ENCODE measurements around the gene GABBR2. TPM values are rescaled to one million over a fixed set of nuclear protein-coding genes. Genes with fewer than 3 reads are reported as not detected.

GABBR2 gene
- total and polyA plus RNA-seq, 5 experiments from 2014 or later = not detected

GRCh38 chr9:98254228-98255060 lies 454.3 kb downstream of the GABBR2 start:
- Mint-ChIP-seq H3K4me3 (peak overlapping the region; percentile 93 to 98 (median 96)), H3K27me3 (no peaks in the 10 kb centered on the region), H3K27ac (peak overlapping the region in 9 of 10 donors; percentile 57 to 98 (median 96)), H3K9me3 (no peaks in the 10 kb centered on the region), H3K4me1 (peaks cover 26 to 48% (median 41%) of the 10 kb centered on the region in 4 donors), H3K36me3 (peaks cover 0 to 9% (median 0%) of the 10 kb centered on the region in 3 donors)
- peak in 1 of 10 donors; percentile 4 for DNase-seq
- no peak for ATAC-seq
- POLR2A ChIA-PET = interaction anchor here (0.5 to 3.6 kb wide), 11 partner anchors 8 to 333 kb away, joined by 6 to 71 read pairs (median 20); partner anchors contain the start of genes CORO2A, NANS and TRMO

- peaks cover 0 to 13% (median 3%) of the 10 kb centered on the region in 3 donors for H3K36me3 Mint-ChIP-seq
- POLR2A ChIA-PET = no interaction called here
These were observed 455.2 kb downstream of the GABBR2 start for GRCh38 chr9:98253565-98253964.

GRCh38 chr9:98251551-98251950 lies 457.2 kb downstream of the GABBR2 start:
- H3K4me1 Mint-ChIP-seq = peaks cover 23 to 53% (median 48%) of the 10 kb centered on the region in 4 donors
- POLR2A ChIA-PET = interaction anchor here (0.7 kb wide), 1 partner anchor 194 kb away, joined by 3 read pairs; no protein-coding TSS in a partner anchor

More at GRCh38 chr9:98253565-98253964, 455.2 kb downstream of the GABBR2 start:
- Mint-ChIP-seq H3K27me3 (no peaks in the 10 kb centered on the region), H3K9me3 (no peaks in the 10 kb centered on the region), H3K27ac (peak overlapping the region in 4 of 10 donors; percentile 33 to 77 (median 44)), H3K4me1 (peaks cover 26 to 54% (median 48%) of the 10 kb centered on the region in 4 donors), H3K4me3 (peak overlapping the region in 6 of 10 donors; percentile 8 to 97 (median 96))
- DNase-seq (no peak), ATAC-seq (no peak)

GRCh38 chr9:98249771-98250170 lies 459.0 kb downstream of the GABBR2 start:
- peak overlapping the region in 1 of 10 donors; percentile 54 for H3K4me3 Mint-ChIP-seq
- ATAC-seq = no peak
- H3K27me3 Mint-ChIP-seq = no peaks in the 10 kb centered on the region
- peak overlapping the region in 1 of 10 donors; percentile 3 for H3K27ac Mint-ChIP-seq
- H3K4me1 Mint-ChIP-seq = peaks cover 20 to 47% (median 43%) of the 10 kb centered on the region in 4 donors
- no peaks in the 10 kb centered on the region for H3K9me3 Mint-ChIP-seq
- H3K36me3 Mint-ChIP-seq = peaks cover 0 to 19% (median 3%) of the 10 kb centered on the region in 3 donors
- POLR2A ChIA-PET = no interaction called here
- DNase-seq = no peak

More at GRCh38 chr9:98251551-98251950, 457.2 kb downstream of the GABBR2 start:
- no peaks in the 10 kb centered on the region for H3K27me3 Mint-ChIP-seq
- no peak overlapping the region for H3K4me3 Mint-ChIP-seq
- ATAC-seq (no peak), DNase-seq (no peak)
- H3K9me3 Mint-ChIP-seq = no peaks in the 10 kb centered on the region
- peaks cover 0 to 16% (median 3%) of the 10 kb centered on the region in 3 donors for H3K36me3 Mint-ChIP-seq
- H3K27ac Mint-ChIP-seq = peak overlapping the region in 1 of 10 donors; percentile 41

- ATAC-seq (no peak), DNase-seq (no peak)
- POLR2A ChIA-PET = no interaction called here
- Mint-ChIP-seq H3K36me3 (peaks cover 0 to 19% (median 3%) of the 10 kb centered on the region in 3 donors), H3K27me3 (no peaks in the 10 kb centered on the region), H3K27ac (peak overlapping the region in 3 of 10 donors; percentile 9 to 59 (median 24)), H3K9me3 (no peaks in the 10 kb centered on the region), H3K4me3 (no peak overlapping the region), H3K4me1 (peaks cover 18 to 39% (median 34%) of the 10 kb centered on the region in 4 donors)
These were observed 459.8 kb downstream of the GABBR2 start for GRCh38 chr9:98248737-98249474.

GRCh38 chr9:98247831-98248657 lies 460.7 kb downstream of the GABBR2 start:
- POLR2A ChIA-PET = interaction anchor here (1.9 kb wide), 1 partner anchor 7 kb away, joined by 7 read pairs; the partner anchor contains the start of gene TBC1D2
- ATAC-seq = no peak
- H3K4me3 Mint-ChIP-seq = no peak overlapping the region
- peaks cover 9 to 30% (median 26%) of the 10 kb centered on the region in 4 donors for H3K4me1 Mint-ChIP-seq
- peaks cover 0 to 22% (median 4%) of the 10 kb centered on the region in 3 donors for H3K36me3 Mint-ChIP-seq
- H3K9me3 Mint-ChIP-seq = no peaks in the 10 kb centered on the region
- DNase-seq = no peak
- H3K27me3 Mint-ChIP-seq = no peaks in the 10 kb centered on the region
- H3K27ac Mint-ChIP-seq = peak overlapping the region in 2 of 10 donors; percentile 9 to 13

GRCh38 chr9:98242426-98242825 lies 466.3 kb downstream of the GABBR2 start:
- no peaks in the 10 kb centered on the region for H3K27me3 Mint-ChIP-seq
- no peaks in the 10 kb centered on the region for H3K9me3 Mint-ChIP-seq
- H3K27ac Mint-ChIP-seq = no peak overlapping the region
- peaks cover 0 to 26% (median 10%) of the 10 kb centered on the region in 3 donors for H3K36me3 Mint-ChIP-seq
- H3K4me1 Mint-ChIP-seq = peaks cover 0 to 7% (median 5%) of the 10 kb centered on the region in 4 donors
- H3K4me3 Mint-ChIP-seq = no peak overlapping the region
- POLR2A ChIA-PET = no interaction called here
- no peak for DNase-seq
- no peak for ATAC-seq

GRCh38 chr9:98241357-98242300 lies 467.1 kb downstream of the GABBR2 start:
- peaks cover 0 to 7% (median 4%) of the 10 kb centered on the region in 4 donors for H3K4me1 Mint-ChIP-seq
- POLR2A ChIA-PET = interaction anchor here (1.2 kb wide), 1 partner anchor 14 kb away, joined by 4 read pairs; the partner anchor contains the start of gene TBC1D2
- H3K36me3 Mint-ChIP-seq = peaks cover 0 to 24% (median 10%) of the 10 kb centered on the region in 3 donors
- H3K27ac Mint-ChIP-seq = peak overlapping the region in 2 of 10 donors; percentile 19 to 77
- no peaks in the 10 kb centered on the region for H3K9me3 Mint-ChIP-seq
- no peak for ATAC-seq
- H3K27me3 Mint-ChIP-seq = no peaks in the 10 kb centered on the region
- no peak overlapping the region for H3K4me3 Mint-ChIP-seq
- DNase-seq = no peak

GRCh38 chr9:98240475-98240874 lies 468.3 kb downstream of the GABBR2 start:
- peaks cover 0 to 7% (median 3%) of the 10 kb centered on the region in 4 donors for H3K4me1 Mint-ChIP-seq
- no peaks in the 10 kb centered on the region for H3K9me3 Mint-ChIP-seq
- H3K4me3 Mint-ChIP-seq = no peak overlapping the region
- DNase-seq (no peak), ATAC-seq (no peak)
- H3K36me3 Mint-ChIP-seq = peaks cover 0 to 21% (median 10%) of the 10 kb centered on the region in 3 donors
- no peak overlapping the region for H3K27ac Mint-ChIP-seq
- POLR2A ChIA-PET = interaction anchor here (1.2 kb wide), 1 partner anchor 15 kb away, joined by 4 read pairs; the partner anchor contains the start of gene TBC1D2
- H3K27me3 Mint-ChIP-seq = no peaks in the 10 kb centered on the region

Data from naive thymus-derived CD8-positive, alpha-beta T cell (primary cell).